ENCODE results near the gene LRCH4. TPM values are rescaled to one million over a fixed set of nuclear protein-coding genes. Genes with fewer than 3 reads are reported as not detected.

LRCH4 gene
- total RNA-seq, 1 experiment from 2014 or later, result 71.4 TPM

- no TSS peak for BruUV-seq (replicated peaks)
- peaks cover 8% of the 10 kb centered on the region for H3K4me1 Mint-ChIP-seq (ENCODE audit: low read depth, unreplicated experiment)
- TF ChIP-seq CTCF (IDR thresholded peaks at IDR 0.05; ENCODE audit: insufficient read depth in 1 of 2, low read depth in 1 of 2, low read length in 1 of 2, severe bottlenecking in 1 of 2, unreplicated experiment in 1 of 2), result no peak
- H3K27me3 Mint-ChIP-seq (ENCODE audit: insufficient read depth, unreplicated experiment), result no peaks in the 10 kb centered on the region
- peak overlapping the region; percentile 49 for H3K4me3 Mint-ChIP-seq (ENCODE audit: unreplicated experiment)
- Histone ChIP-seq H3K36me3 (ENCODE audit: control insufficient read depth, insufficient read depth, low read length) (peaks cover 2% of the 10 kb centered on the region; the same call in 1 of the 2 replicates), H3K27me3 (replicated peaks; ENCODE audit: control insufficient read depth, insufficient read depth, low read length) (no peaks in the 10 kb centered on the region), H3K9me3 (no peaks in the 10 kb centered on the region), H3K4me3 (ENCODE audit: low read depth, low read length) (no peak overlapping the region), H3K4me1 (peaks cover 30% of the 10 kb centered on the region)
- no peak for DNase-seq
- peaks cover 92% of the 10 kb centered on the region for H3K36me3 Mint-ChIP-seq (ENCODE audit: insufficient read depth, unreplicated experiment)
- H3K9me3 Mint-ChIP-seq (ENCODE audit: unreplicated experiment), result no peaks in the 10 kb centered on the region
- intact Hi-C loops (cut with micrococcal nuclease; ENCODE audit: unreplicated experiment), result no loop called here
- POLR2A ChIA-PET, result interaction anchor here (0.6 kb wide), 1 partner anchor 87 kb away, joined by 4 read pairs; no protein-coding TSS in a partner anchor
- peak overlapping the region; percentile 85 for H3K27ac Mint-ChIP-seq (ENCODE audit: unreplicated experiment)
- CTCF ChIA-PET, result interaction anchor here (0.5 to 1.4 kb wide), 3 partner anchors 13 to 16 kb away, joined by 3 to 7 read pairs (median 3); partner anchors contain the start of genes FBXO24 and LRCH4
These were observed 13.5 kb downstream of the LRCH4 start for GRCh38 chr7:100572281-100572948.

GRCh38 chr7:100571829-100572116, 14.2 kb downstream of the LRCH4 start:
- POLR2A ChIA-PET, result interaction anchor here (1.4 kb wide), 1 partner anchor 14 kb away, joined by 22 read pairs; the partner anchor contains the start of genes FBXO24 and LRCH4

More at GRCh38 chr7:100571829-100572116, 14.2 kb downstream of the LRCH4 start:
- Histone ChIP-seq H3K4me3 (ENCODE audit: low read depth, low read length) (no peak overlapping the region), H3K4me1 (peaks cover 30% of the 10 kb centered on the region), H3K36me3 (ENCODE audit: control insufficient read depth, insufficient read depth, low read length) (peaks cover 2% of the 10 kb centered on the region; the same call in 1 of the 2 replicates), H3K9me3 (no peaks in the 10 kb centered on the region), H3K27me3 (replicated peaks; ENCODE audit: control insufficient read depth, insufficient read depth, low read length) (no peaks in the 10 kb centered on the region)
- Mint-ChIP-seq H3K27me3 (ENCODE audit: insufficient read depth, unreplicated experiment) (no peaks in the 10 kb centered on the region), H3K4me1 (ENCODE audit: low read depth, unreplicated experiment) (peaks cover 10% of the 10 kb centered on the region), H3K4me3 (ENCODE audit: unreplicated experiment) (peak overlapping the region; percentile 49), H3K27ac (ENCODE audit: unreplicated experiment) (peak overlapping the region; percentile 85), H3K36me3 (ENCODE audit: insufficient read depth, unreplicated experiment) (peaks cover 93% of the 10 kb centered on the region), H3K9me3 (ENCODE audit: unreplicated experiment) (no peaks in the 10 kb centered on the region)
- BruUV-seq (replicated peaks), result no TSS peak
- DNase-seq, result peak in 1 of 2 experiments; percentile 57
- no peak for TF ChIP-seq CTCF (IDR thresholded peaks at IDR 0.05; ENCODE audit: insufficient read depth in 1 of 2, low read depth in 1 of 2, low read length in 1 of 2, severe bottlenecking in 1 of 2, unreplicated experiment in 1 of 2)
- CTCF ChIA-PET, result interaction anchor here (1.3 to 1.4 kb wide), 2 partner anchors 13 to 14 kb away, joined by 3 to 7 read pairs; partner anchors contain the start of genes FBXO24 and LRCH4
- intact Hi-C loops (cut with micrococcal nuclease; ENCODE audit: unreplicated experiment), result no loop called here
